Endothelial cell of umbilical vein (primary cell): ENCODE results near the gene STAC2. TPM values are rescaled to one million over a fixed set of nuclear protein-coding genes. Genes with fewer than 3 reads are reported as not detected.
A peak's percentile ranks its signal among the peaks of the same experiment; 100 is the strongest.

Experiments used
- BruUV-seq: library from RNA; stranded (reverse); fragments of 400-500 nt; replicated peaks from 2 replicates; lab custom pipeline; 2021; lab: Mats Ljungman, UMichigan
- CTCF ChIA-PET: fragments of 300-600, 350-600 bp; sonication (Branson Sonifier 250); formaldehyde crosslinking; loops from one replicate; lab custom pipeline; 2021; ENCODE audit warnings: antibody characterized with exemption, inconsistent platforms; lab: Charles Lee
- POLR2A ChIA-PET: fragments of 300-600, 350-600 bp; sonication (Branson Sonifier 250); formaldehyde crosslinking; loops from one replicate; lab custom pipeline; 2021; ENCODE audit warnings: antibody characterized with exemption, inconsistent platforms; lab: Charles Lee
- DNase-seq: peaks from one replicate; pipeline ENCODE4 v3.0.0-alpha.2; 2011; ENCODE audit warnings: low read depth, low spot score
- FAIRE-seq: peaks from 2 replicates; lab custom pipeline; 2011; peaks lifted over from hg19 to GRCh38; lab: Jason Lieb, UNC
- H2AFZ ChIP-seq: 2 replicates; pipeline ENCODE4 v1.6.0; 2012; ENCODE audit warnings: low read depth, low read length, control low read depth, inconsistent platforms
- H3K27ac ChIP-seq: 2 replicates; pipeline ENCODE4 v1.5.1; 2011; ENCODE audit warnings: low read depth, mild to moderate bottlenecking, control low read depth, low read length, moderate library complexity; ENCODE audit not compliant: insufficient read depth
- H3K27me3 ChIP-seq, 2 experiments: 2 replicates each; pipeline versions ENCODE4 v1.6.0 to v1.6.1; 2011; ENCODE audit warnings: low read length in 2 of 2, mixed read lengths in 1 of 2; ENCODE audit not compliant: control insufficient read depth in 2 of 2, insufficient read depth in 2 of 2
- H3K36me3 ChIP-seq, 2 experiments: 2 replicates in 1 of 2; 3 replicates in 1 of 2; pipeline ENCODE4 v1.5.1; 2011; ENCODE audit warnings: low read length in 2 of 2, mild to moderate bottlenecking in 1 of 2, moderate library complexity in 1 of 2; ENCODE audit not compliant: control insufficient read depth in 2 of 2, insufficient read depth in 2 of 2; ENCODE audit errors: extremely low read depth in 1 of 2
- H3K4me1 ChIP-seq: 3 replicates; pipeline ENCODE4 v1.5.1; 2011; ENCODE audit warnings: mild to moderate bottlenecking, low read length; ENCODE audit not compliant: control insufficient read depth, insufficient read depth; ENCODE audit errors: extremely low read depth
- H3K4me2 ChIP-seq: 2 replicates; pipeline ENCODE4 v1.6.1; 2011; ENCODE audit warnings: low read length, control low read depth, mixed read lengths; ENCODE audit not compliant: insufficient read depth
- H3K4me3 ChIP-seq, 3 experiments: fragments of 200-600 bp in 1 of 3; sonication (generic), shearing (Covaris generic) in 1 of 3; replicated peaks in 1 of 3; 2 replicates each; pipeline ENCODE4 v1.5.1; 2011 to 2016; ENCODE audit warnings: control low read depth in 3 of 3, low read length in 3 of 3, mild to moderate bottlenecking in 2 of 3, inconsistent platforms in 1 of 3, low read depth in 1 of 3, moderate library complexity in 1 of 3; ENCODE audit not compliant: insufficient read depth in 1 of 3
- H3K79me2 ChIP-seq: 2 replicates; pipeline ENCODE4 v1.6.0; 2012; ENCODE audit warnings: low read length, inconsistent platforms; ENCODE audit not compliant: control insufficient read depth, insufficient read depth
- H3K9ac ChIP-seq: replicated peaks from 2 replicates; pipeline ENCODE3; 2011; ENCODE audit warnings: low read length, control low read depth; ENCODE audit not compliant: insufficient read depth; ENCODE audit errors: extremely low read depth
- H3K9me1 ChIP-seq: replicated peaks from 3 replicates; pipeline ENCODE4 v1.6.0; 2011; ENCODE audit warnings: mild to moderate bottlenecking, low read length; ENCODE audit not compliant: control insufficient read depth, insufficient read depth; ENCODE audit errors: extremely low read depth
- H3K9me3 ChIP-seq: replicated peaks from 2 replicates; pipeline ENCODE4 v1.5.1; 2012; ENCODE audit warnings: low read length, inconsistent platforms; ENCODE audit not compliant: control insufficient read depth, insufficient read depth
- H4K20me1 ChIP-seq: replicated peaks from 2 replicates; pipeline ENCODE3; 2011; ENCODE audit warnings: mild to moderate bottlenecking, low read length; ENCODE audit not compliant: control insufficient read depth, insufficient read depth; ENCODE audit errors: extremely low read depth
- CTCF ChIP-seq, 2 donors: IDR thresholded peaks; 1 replicate in 1 of 2; 2 replicates in 1 of 2; pipeline ENCODE4 v1.5.1; 2011; ENCODE audit warnings: low read length in 2 of 2, mild to moderate bottlenecking in 2 of 2, moderate library complexity in 2 of 2, control low read depth in 1 of 2, inconsistent platforms in 1 of 2, low read depth in 1 of 2; ENCODE audit not compliant: insufficient read depth in 1 of 2; ENCODE audit errors: extremely low read depth in 1 of 2
- EZH2 ChIP-seq: IDR thresholded peaks from 2 replicates; pipeline ENCODE4 v1.6.1; 2012; ENCODE audit warnings: borderline replicate concordance, low read depth, mild to moderate bottlenecking, moderate library complexity, low read length, inconsistent platforms; ENCODE audit not compliant: severe bottlenecking
- FOS ChIP-seq: IDR thresholded peaks from 2 replicates; pipeline ENCODE4 v1.6.1; 2011; ENCODE audit warnings: mild to moderate bottlenecking, low read length, moderate library complexity, borderline replicate concordance; ENCODE audit not compliant: insufficient read depth
- GATA2 ChIP-seq: IDR thresholded peaks from 2 replicates; pipeline ENCODE4 v1.7.0; 2011; ENCODE audit warnings: low read depth, mild to moderate bottlenecking, moderate library complexity, mixed read lengths, low read length; ENCODE audit not compliant: insufficient read length, insufficient read depth
- JUN ChIP-seq: IDR thresholded peaks from 2 replicates; pipeline ENCODE4 v1.6.1; 2011; ENCODE audit warnings: borderline replicate concordance, low read depth; ENCODE audit not compliant: insufficient read length, insufficient read depth
- MYC ChIP-seq: IDR thresholded peaks from one replicate; pipeline ENCODE4 v1.6.1; 2011; ENCODE audit warnings: mild to moderate bottlenecking, low read depth, low read length
- POLR2A ChIP-seq: IDR thresholded peaks from 2 replicates; pipeline ENCODE4 v1.6.1; 2012; ENCODE audit warnings: low read depth, mild to moderate bottlenecking, control low read depth, low read length
- POLR2AphosphoS5 ChIP-seq: IDR thresholded peaks from 2 replicates; pipeline ENCODE4 v1.6.1; 2012; ENCODE audit warnings: low read depth, mild to moderate bottlenecking, control low read depth, low read length, moderate library complexity; ENCODE audit not compliant: insufficient read depth
- dilution Hi-C: fragments of 300-500 bp; cut with MboI; formaldehyde crosslinking; loops from one replicate; pipeline ENCODE4 v1.15.0; 2019; ENCODE audit warnings: low sequenced_read_pairs; ENCODE audit not compliant: extremely low pct_ligation_motif_present
- intact Hi-C: fragments of 100-400 bp; cut with micrococcal nuclease; formaldehyde crosslinking; loops from one replicate; pipeline ENCODE4 v1.10.0; 2022
- polyA plus RNA-seq, 4 experiments: library from polyadenylated mRNA; depleted of rRNA in 3 of 4; stranded (reverse) in 3 of 4; unstranded in 1 of 4; fragments of >200 nt; gene quantifications; 2 replicates each; pipeline versions ENCODE4 v1.2.1 to v1.2.3, GENCODE V29; 2011 to 2012; ENCODE audit warnings: missing spikeins in 1 of 4
- total RNA-seq: library from RNA; stranded (reverse); gene quantifications from 2 replicates; pipeline ENCODE4 v1.2.3, GENCODE V29; 2021
- TF ChIP-seq, protein P1 (sequence below): IDR thresholded peaks from 2 replicates; pipeline ENCODE4 v1.6.1; 2011; ENCODE audit not compliant: insufficient read depth, insufficient read length

The STAC2 gene
- total and polyA plus RNA-seq, 2 donors (not counting 3 experiments of a cell fraction or from before 2014, with no cell fraction given), result not detected

- DNase-seq (no peak), FAIRE-seq (no peak)
- no peak overlapping the region for H3K9ac ChIP-seq
- H3K9me1 ChIP-seq, result no peaks in the 10 kb centered on the region
- no peak overlapping the region for H3K4me2 ChIP-seq
- CTCF ChIA-PET, result interaction anchor here (0.7 to 9.6 kb wide), 6 partner anchors 13 to 418 kb away, joined by 3 to 420 read pairs (median 4); partner anchors contain the start of gene ARL5C
- H3K27me3 ChIP-seq, result no peaks in the 10 kb centered on the region
- BruUV-seq, result no TSS peak
- H3K4me1 ChIP-seq, result peaks cover 23% of the 10 kb centered on the region
- no peak overlapping the region for H3K27ac ChIP-seq
- TF ChIP-seq POLR2A, result peak; percentile 49
- TF ChIP-seq FOS, result no peak
- no peak for TF ChIP-seq MYC
- no peak for TF ChIP-seq EZH2
- H3K4me3 ChIP-seq, result no peak overlapping the region
- H2AFZ ChIP-seq, result no peak overlapping the region
- peaks cover 26% of the 10 kb centered on the region for H3K79me2 ChIP-seq
- H4K20me1 ChIP-seq, result no peaks in the 10 kb centered on the region
- no peaks in the 10 kb centered on the region for H3K9me3 ChIP-seq
- peaks cover 18 to 32% of the 10 kb centered on the region in 2 experiments for H3K36me3 ChIP-seq
- POLR2A ChIA-PET, result interaction anchor here (0.5 to 1.3 kb wide), 3 partner anchors 39 to 380 kb away, joined by 5 to 8 read pairs (median 6); no protein-coding TSS in a partner anchor
- dilution Hi-C loops, result no loop called here
- intact Hi-C loops, result no loop called here
These were observed 20.6 kb downstream of the STAC2 start for GRCh38 chr17:39205112-39205526.

DNA sequence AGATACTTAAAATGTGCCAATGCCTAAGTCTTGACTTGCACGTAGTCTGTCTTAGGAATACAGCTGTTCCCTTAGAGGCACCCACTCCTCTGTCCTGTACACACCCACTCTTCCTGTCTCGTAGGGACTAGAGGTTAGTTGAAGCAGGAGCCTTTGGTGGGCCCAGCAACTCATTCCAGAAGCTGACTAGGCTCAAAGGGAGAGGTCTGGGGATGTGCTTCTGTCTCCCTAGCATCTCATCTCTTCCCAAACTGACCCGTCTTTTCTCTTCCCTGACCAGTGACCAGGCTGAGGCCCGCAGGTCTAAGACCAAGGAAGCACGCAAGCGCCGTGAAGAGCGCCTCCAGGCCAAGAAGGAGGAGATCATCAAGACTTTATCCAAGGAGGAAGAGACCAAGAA lies 21.5 kb downstream of the STAC2 start:
- ChIA-PET CTCF (interaction anchor here (1.1 to 9.6 kb wide), 4 partner anchors 27 to 222 kb away, joined by 3 to 420 read pairs (median 58); no protein-coding TSS in a partner anchor), POLR2A (no interaction called here)
- Histone ChIP-seq H3K9ac (no peak overlapping the region), H4K20me1 (no peaks in the 10 kb centered on the region), H3K27ac (no peak overlapping the region), H3K4me2 (no peak overlapping the region), H3K36me3 (peaks cover 18 to 32% of the 10 kb centered on the region in 2 experiments), H3K9me1 (no peaks in the 10 kb centered on the region), H3K4me1 (peaks cover 21% of the 10 kb centered on the region), H3K79me2 (peaks cover 26% of the 10 kb centered on the region), H2AFZ (no peak overlapping the region), H3K9me3 (no peaks in the 10 kb centered on the region), H3K4me3 (no peak overlapping the region), H3K27me3 (no peaks in the 10 kb centered on the region)
- FAIRE-seq (no peak), DNase-seq (no peak)
- dilution Hi-C loops (no loop called here), intact Hi-C loops (no loop called here)
- TF ChIP-seq POLR2AphosphoS5, result no peak
- TF ChIP-seq POLR2A, result no peak
- TF ChIP-seq JUN, result no peak
- TF ChIP-seq MYC, result no peak
- no peak for TF ChIP-seq GATA2
- TF ChIP-seq FOS, result no peak
- TF ChIP-seq, protein P1, sequence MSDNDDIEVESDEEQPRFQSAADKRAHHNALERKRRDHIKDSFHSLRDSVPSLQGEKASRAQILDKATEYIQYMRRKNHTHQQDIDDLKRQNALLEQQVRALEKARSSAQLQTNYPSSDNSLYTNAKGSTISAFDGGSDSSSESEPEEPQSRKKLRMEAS, result no peak
- no peak for TF ChIP-seq EZH2
- TF ChIP-seq CTCF (IDR thresholded peaks at IDR 0.05; ENCODE audit: extremely low read depth in 1 of 2, insufficient read depth in 1 of 2, low read depth in 1 of 2, low read length in 2 of 2), result no peak
- TSS peak; percentile 0 for BruUV-seq
